GM15510 (cell line): ENCODE results near the gene CENPL.

Experiments
- POLR2A ChIP-seq: IDR thresholded peaks from 3 replicates; pipeline ENCODE4 v1.6.1; 2011; ENCODE audit warnings: borderline replicate concordance; ENCODE audit not compliant: insufficient read length; ENCODE audit errors: extremely low read depth

The CENPL gene

DNA sequence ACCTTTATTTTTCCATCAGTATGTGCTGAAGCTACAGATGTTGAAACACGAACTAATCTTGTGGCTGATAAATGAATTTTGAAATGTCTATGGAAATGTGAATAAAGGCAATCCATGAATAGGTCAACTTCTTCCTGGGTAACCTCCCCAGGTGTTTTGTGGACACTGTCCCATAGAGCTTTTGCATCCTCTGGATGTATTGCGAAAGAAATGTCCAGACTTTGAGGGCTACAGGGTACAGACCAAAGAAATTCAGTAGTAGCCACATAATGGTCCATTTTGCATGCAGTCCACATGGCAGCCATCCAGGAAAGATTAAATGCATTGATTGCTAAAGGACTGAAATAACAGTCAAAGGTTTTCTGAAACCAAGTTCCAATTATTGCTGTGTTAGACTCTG lies 21.7 kb downstream of the CENPL start:
- no peak for TF ChIP-seq POLR2A

DNA sequence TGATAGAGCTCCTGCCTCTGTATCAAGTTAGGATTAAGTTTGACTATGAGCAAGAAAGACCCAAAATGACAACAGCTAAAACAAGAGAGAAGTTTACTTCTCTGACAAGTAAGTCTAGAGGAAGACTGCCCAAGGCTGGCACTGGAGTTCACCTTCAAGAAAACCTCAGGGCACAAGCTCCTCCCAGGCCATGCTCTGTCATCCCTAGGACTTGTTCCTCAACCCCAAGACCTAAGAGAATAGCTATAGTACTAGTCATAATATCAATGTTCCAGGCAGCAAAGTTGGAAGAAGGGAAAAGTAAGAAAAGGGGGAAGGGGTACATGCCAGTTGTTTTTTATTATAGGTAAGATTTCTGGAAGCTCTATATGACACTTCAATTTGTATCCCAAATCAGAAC lies 26.6 kb downstream of the CENPL start:
- no peak for TF ChIP-seq POLR2A

DNA sequence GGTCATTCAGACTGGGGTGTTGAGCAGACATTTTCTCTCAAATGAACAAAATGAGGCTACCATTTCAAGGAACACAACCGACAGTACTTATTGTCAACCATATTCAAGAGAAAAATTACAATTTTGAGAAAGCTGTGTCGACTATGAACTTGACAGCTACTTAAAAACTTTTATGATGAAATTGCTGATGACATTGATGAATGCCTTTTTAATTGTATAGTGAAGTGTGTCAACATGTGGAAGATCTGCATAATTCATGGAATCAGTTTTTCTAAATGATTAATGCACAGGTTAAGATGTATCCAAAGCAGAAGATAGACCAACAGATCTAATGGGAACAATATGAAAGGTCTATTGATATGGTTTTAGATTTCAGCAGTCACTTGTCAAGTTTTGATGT lies 34.8 kb downstream of the CENPL start:
- no peak for TF ChIP-seq POLR2A

DNA sequence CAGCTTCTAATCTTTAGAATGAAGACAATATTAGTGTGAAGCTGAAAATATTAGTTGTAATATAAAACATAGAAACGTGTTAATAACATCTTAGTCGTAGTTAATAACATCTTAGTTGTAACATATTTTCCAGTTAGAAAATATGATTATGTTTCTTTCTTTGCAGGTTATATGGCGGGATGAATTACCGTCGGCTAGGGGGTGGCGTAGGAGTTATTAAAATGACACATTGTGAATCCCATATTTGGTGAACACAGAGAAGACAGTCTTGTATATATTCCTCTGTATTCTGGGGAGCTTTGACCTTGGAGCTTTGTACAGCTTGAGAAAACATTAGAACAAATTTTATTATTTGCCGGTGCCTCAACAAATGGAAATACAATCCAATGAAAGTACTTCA lies 39.7 kb downstream of the CENPL start:
- TF ChIP-seq POLR2A = no peak

DNA sequence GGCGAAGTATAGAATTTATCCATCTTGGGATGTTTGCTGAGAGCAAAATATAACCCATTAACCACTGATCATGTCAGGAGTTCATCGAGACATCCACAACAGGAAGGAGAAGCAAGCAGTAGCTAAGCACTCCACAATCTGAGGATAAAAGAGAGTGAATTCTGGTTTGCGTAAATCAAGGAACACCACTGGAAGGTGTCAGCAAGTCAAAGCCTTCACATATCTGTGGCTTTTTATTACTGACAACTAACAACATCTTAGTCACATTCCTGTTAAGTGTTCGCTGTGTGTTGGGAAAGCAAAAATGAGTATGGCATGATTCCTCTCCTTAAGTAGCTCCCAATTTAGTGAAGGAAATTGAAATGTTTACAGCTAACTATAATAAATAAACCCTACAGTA lies 44.7 kb downstream of the CENPL start:
- no peak for TF ChIP-seq POLR2A

DNA sequence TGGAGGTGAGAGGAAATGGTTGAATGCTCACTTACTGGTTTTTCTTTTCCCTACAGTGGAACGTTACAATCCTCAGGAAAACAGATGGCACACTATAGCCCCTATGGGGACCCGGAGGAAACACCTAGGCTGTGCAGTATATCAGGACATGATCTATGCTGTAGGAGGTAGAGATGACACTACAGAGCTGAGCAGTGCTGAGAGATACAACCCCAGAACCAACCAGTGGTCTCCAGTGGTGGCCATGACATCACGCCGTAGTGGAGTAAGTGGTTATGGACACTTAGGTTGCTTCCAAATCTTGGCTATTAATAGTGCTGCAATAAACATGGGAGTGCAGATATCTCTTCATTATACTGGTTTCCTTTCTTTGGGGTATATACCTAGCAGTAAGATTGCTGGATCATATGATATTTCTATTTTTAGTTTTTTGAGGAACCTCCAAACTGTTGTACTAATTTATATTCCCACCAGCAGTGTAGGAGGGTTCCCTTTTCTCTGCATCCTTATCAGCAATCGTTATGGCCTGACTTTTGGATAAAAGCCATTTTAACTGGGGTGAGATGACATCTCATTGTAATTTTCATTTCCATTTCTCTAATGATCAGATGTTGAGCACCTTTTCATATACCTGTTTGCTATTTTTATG lies 49.0 kb downstream of the CENPL start:
- no peak for TF ChIP-seq POLR2A

DNA sequence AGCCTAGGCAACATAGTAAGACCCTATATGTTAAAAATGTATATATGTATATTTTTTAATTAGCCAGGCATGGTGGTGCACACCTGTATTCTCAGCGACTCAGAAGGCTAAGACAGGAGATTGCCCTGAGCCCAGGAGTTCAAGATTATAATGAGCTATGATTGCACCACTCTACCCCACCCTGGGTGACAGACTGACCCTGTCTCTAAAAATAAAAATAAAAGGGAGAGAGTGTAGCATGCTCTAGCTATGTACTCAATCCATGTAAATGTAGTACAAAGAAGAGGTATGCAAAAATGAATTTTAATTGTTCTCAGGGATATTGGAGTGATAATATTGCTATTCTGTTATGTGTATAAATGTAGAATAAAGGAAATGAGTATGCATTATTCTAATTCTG lies 53.1 kb downstream of the CENPL start:
- no peak for TF ChIP-seq POLR2A

DNA sequence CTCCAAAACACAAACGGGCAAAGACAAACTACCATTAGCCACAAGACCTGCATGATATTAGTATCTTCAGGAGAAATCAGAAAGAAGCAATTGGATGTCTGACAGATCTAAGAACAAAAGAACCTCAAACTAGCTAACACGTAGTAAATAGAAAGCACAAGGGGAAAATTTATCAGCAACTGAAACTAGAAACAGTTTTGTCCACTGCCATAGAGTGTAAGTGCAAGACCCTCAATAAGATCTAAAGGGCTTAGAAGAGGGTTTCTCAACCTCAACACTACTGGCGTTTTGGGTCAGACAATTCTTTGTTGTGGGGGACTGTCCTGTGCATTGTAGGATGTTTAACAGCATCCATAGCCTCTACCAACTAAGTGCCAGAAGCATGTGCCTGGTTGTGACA lies 55.9 kb downstream of the CENPL start:
- no peak for TF ChIP-seq POLR2A

DNA sequence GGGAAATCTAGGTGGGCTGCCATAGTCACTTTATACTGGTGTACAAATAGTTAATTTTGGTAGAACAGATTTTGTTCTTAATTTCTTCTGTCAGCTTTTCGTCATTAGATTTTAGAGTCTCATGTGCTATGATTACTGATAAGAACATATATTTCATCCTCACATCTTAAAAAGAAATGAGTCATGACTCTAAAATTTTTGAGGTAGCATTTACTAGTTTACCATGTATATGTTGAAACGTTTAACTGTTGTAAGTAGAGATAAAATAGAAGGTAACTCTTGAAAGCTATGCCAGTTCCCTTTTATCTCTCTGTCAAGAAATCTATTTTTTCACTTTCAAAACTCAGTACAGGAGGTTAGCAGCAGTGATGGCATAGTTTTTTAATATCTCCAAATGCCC lies 56.5 kb downstream of the CENPL start:
- TF ChIP-seq POLR2A = no peak

DNA sequence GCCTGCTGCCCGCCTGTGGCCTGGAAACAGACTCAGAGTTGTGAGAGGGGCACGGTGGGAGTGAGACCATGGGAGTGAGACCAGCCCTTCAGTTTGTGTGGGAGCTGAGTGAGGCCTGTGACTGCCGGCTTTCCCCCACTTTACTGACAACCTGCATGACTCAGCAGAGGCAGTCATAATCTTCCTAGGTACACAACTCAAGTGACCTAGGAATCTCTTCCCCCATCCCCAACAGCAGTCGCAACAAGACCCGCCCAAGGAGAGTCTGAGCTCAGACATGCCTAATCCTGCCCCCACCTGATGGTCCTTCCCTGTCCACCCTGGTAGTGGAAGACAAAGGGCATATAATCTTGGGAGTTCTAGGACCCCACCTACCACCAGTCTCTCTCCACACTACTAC lies 65.7 kb downstream of the CENPL start:
- no peak for TF ChIP-seq POLR2A

DNA sequence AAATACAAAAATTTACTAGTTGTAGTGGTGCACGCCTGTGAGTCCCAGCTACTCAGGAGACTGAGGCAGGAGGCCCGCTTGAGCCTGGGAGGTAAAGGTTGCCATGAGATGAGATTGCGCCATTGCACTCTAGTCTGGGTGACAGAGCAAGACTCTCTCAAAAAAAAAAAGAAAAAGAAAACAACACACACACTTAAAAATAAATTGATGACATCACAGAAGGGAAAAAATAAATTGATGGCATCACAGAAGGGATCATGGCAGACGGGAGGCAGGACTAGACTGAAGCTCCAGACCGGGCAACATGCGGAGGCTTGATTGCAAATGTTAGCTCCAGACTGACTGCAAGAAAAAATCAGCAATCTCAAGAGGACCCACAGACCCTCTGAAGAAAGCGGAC lies 66.6 kb downstream of the CENPL start:
- no peak for TF ChIP-seq POLR2A

DNA sequence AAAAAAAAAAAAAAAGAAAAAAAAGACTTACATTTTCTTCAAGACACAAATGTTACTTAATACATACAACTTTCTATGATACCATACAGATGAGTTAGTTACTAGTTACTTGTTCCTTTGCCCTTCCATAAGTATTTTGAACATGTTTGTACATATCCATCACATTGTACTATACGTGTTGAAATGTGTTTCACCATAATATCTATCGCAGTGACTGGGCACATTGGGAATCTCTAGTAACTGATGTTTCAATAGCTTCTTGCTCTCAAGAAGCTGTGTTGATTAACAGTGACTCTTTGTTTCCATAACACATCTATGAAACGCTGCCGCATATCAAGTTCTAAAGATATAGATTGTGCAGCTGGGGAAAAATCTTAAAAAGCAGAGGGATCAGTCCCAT lies 67.0 kb downstream of the CENPL start:
- no peak for TF ChIP-seq POLR2A

DNA sequence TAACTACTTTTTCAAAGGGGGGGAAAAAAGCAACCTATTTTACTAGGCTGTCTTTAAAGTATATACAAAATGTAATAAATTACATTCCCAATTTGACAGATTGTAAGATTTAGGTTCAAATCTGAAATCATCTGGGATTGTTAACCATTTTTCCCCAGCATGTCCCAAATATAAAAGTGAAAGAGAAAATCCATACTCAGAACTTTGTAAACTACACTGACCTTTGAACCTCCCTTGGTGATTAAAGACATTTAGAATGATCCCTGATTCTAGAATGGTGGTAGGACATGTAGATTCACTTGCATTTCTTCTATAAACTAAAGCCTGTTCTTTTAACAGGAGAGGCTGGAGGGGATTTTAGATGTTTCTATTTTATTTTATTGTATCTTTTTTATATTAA lies 70.9 kb downstream of the CENPL start:
- no peak for TF ChIP-seq POLR2A
